ENCODE results near the gene TFB1M.

Gene TFB1M

GRCh38 chr6:155287762-155288161, 26.5 kb downstream of the TFB1M start:
- Mint-ChIP-seq H3K27me3 (ENCODE audit: low read depth, poor library complexity) (peaks cover 3% of the 10 kb centered on the region), H3K4me3 (no peak overlapping the region), H3K36me3 (ENCODE audit: low read depth) (peaks cover 61% of the 10 kb centered on the region), H3K9me3 (no peaks in the 10 kb centered on the region), H3K4me1 (peaks cover 6% of the 10 kb centered on the region), H3K27ac (peak overlapping the region; percentile 72)
- TF ChIP-seq CTCF (IDR thresholded peaks at IDR 0.05) = no peak
- DNase-seq = no peak

GRCh38 chr6:155284775-155285174, 29.5 kb downstream of the TFB1M start:
- Mint-ChIP-seq H3K4me3 (no peak overlapping the region), H3K9me3 (no peaks in the 10 kb centered on the region), H3K36me3 (ENCODE audit: low read depth) (peaks cover 51% of the 10 kb centered on the region), H3K4me1 (peaks cover 5% of the 10 kb centered on the region), H3K27ac (no peak overlapping the region), H3K27me3 (ENCODE audit: low read depth, poor library complexity) (no peaks in the 10 kb centered on the region)
- no peak for DNase-seq
- TF ChIP-seq CTCF (IDR thresholded peaks at IDR 0.05) = no peak

- Mint-ChIP-seq H3K27me3 (ENCODE audit: low read depth, poor library complexity) (no peaks in the 10 kb centered on the region), H3K4me3 (no peak overlapping the region), H3K27ac (no peak overlapping the region), H3K4me1 (peaks cover 9% of the 10 kb centered on the region), H3K9me3 (no peaks in the 10 kb centered on the region), H3K36me3 (ENCODE audit: low read depth) (peaks cover 48% of the 10 kb centered on the region)
- no peak for DNase-seq
- TF ChIP-seq CTCF (IDR thresholded peaks at IDR 0.05) = no peak
Observed at GRCh38 chr6:155278319-155279049, 35.8 kb downstream of the TFB1M start.

- Mint-ChIP-seq H3K27me3 (ENCODE audit: low read depth, poor library complexity) (no peaks in the 10 kb centered on the region), H3K27ac (peak overlapping the region; percentile 19), H3K4me1 (peaks cover 27% of the 10 kb centered on the region), H3K9me3 (no peaks in the 10 kb centered on the region), H3K36me3 (ENCODE audit: low read depth) (peaks cover 41% of the 10 kb centered on the region), H3K4me3 (no peak overlapping the region)
- DNase-seq = no peak
- TF ChIP-seq CTCF (IDR thresholded peaks at IDR 0.05) = no peak
Observed at GRCh38 chr6:155276638-155277037, 37.6 kb downstream of the TFB1M start.

GRCh38 chr6:155275808-155276480, 38.3 kb downstream of the TFB1M start:
- H3K36me3 Mint-ChIP-seq (ENCODE audit: low read depth) = peaks cover 41% of the 10 kb centered on the region
- peak overlapping the region; percentile 64 for H3K27ac Mint-ChIP-seq
- H3K4me3 Mint-ChIP-seq = no peak overlapping the region
- H3K27me3 Mint-ChIP-seq (ENCODE audit: low read depth, poor library complexity) = no peaks in the 10 kb centered on the region
- no peaks in the 10 kb centered on the region for H3K9me3 Mint-ChIP-seq
- H3K4me1 Mint-ChIP-seq = peaks cover 28% of the 10 kb centered on the region
- no peak for TF ChIP-seq CTCF (IDR thresholded peaks at IDR 0.05)
- DNase-seq = no peak
